HepG2 (cell line): Measurements from ENCODE around the gene ATPAF2. TPM values are rescaled to one million over a fixed set of nuclear protein-coding genes. Genes with fewer than 3 reads are reported as not detected.
A peak's percentile ranks its signal among the peaks of the same experiment; 100 is the strongest.

Source experiments
- ATAC-seq: fragments of 200-7000 bp; cut with Tn5 transposase; 3 replicates; pipeline ENCODE4 v1.9.1; 2020; ENCODE audit warnings: mild to moderate bottlenecking, moderate library complexity
- BruUV-seq: library from RNA; stranded (reverse); fragments of 400-500 nt; replicated peaks from 2 replicates; lab custom pipeline; 2021; lab: Mats Ljungman, UMichigan
- CTCF ChIA-PET: fragments of 300-600 bp; formaldehyde crosslinking; extraction: SDS; loops from one replicate; lab custom pipeline; 2021; ENCODE audit warnings: low total read pairs, inconsistent platforms, low intra/inter-chr PET ratio; lab: Yijun Ruan, JAX
- POLR2A ChIA-PET: fragments of 350-600 bp; sonication (Branson Sonifier 250); formaldehyde crosslinking; loops from one replicate; lab custom pipeline; 2020; ENCODE audit warnings: antibody characterized with exemption, inconsistent platforms; lab: Yijun Ruan, JAX
- DNase-seq: peaks from one replicate; pipeline ENCODE4 v3.0.0-alpha.2; 2015; ENCODE audit warnings: low spot score
- FAIRE-seq: peaks from 3 replicates; lab custom pipeline; 2011; peaks lifted over from hg19 to GRCh38; lab: Jason Lieb, UNC
- H2AFZ ChIP-seq: one replicate; pipeline ENCODE4 v1.6.1; 2011; ENCODE audit warnings: low read length, inconsistent platforms
- H3K27ac ChIP-seq: fragments of 300-600 bp; 3 replicates; pipeline ENCODE4 v1.8.0; 2011; ENCODE audit warnings: mixed run types, mild to moderate bottlenecking, mixed read lengths, low read length, inconsistent platforms; ENCODE audit not compliant: insufficient read depth; ENCODE audit errors: extremely low read length
- H3K27me3 ChIP-seq, 2 experiments: fragments of 200-600 bp in 1 of 2; 2 replicates in 1 of 2; 3 replicates in 1 of 2; pipeline versions ENCODE4 v1.6.0 to v1.8.0; 2011; ENCODE audit warnings: low read length in 2 of 2, mild to moderate bottlenecking in 2 of 2, moderate library complexity in 2 of 2, inconsistent platforms in 1 of 2; ENCODE audit not compliant: insufficient read depth in 2 of 2, control insufficient read depth in 1 of 2
- H3K36me3 ChIP-seq, 2 experiments: fragments of 200-600 bp in 1 of 2; replicated peaks in 1 of 2; 2 replicates in 1 of 2; 3 replicates in 1 of 2; pipeline versions ENCODE4 v1.5.1 to v1.8.0; 2011; ENCODE audit warnings: low read length in 2 of 2, inconsistent platforms in 1 of 2; ENCODE audit not compliant: insufficient read depth in 2 of 2, control insufficient read depth in 1 of 2
- H3K4me1 ChIP-seq: 2 replicates; pipeline ENCODE4 v1.5.1; 2012; ENCODE audit warnings: low read length, inconsistent platforms; ENCODE audit not compliant: insufficient read depth
- H3K4me2 ChIP-seq: 2 replicates; pipeline ENCODE4 v1.6.0; 2011; ENCODE audit warnings: low read depth, low read length, inconsistent platforms
- H3K4me3 ChIP-seq, 3 experiments: fragments of 200-600 bp in 1 of 3; sonication (generic), shearing (Covaris generic) in 1 of 3; replicated peaks in 1 of 3; 2 replicates each; pipeline ENCODE4 v1.5.1; 2011 to 2016; ENCODE audit warnings: low read length in 3 of 3, inconsistent platforms in 2 of 3, low read depth in 2 of 3, mild to moderate bottlenecking in 2 of 3, control low read depth in 1 of 3, mixed read lengths in 1 of 3; ENCODE audit not compliant: insufficient read depth in 1 of 3
- H3K79me2 ChIP-seq: one replicate; pipeline ENCODE4 v1.6.1; 2011; ENCODE audit warnings: low read length, inconsistent platforms; ENCODE audit not compliant: insufficient read depth
- H3K9ac ChIP-seq: 2 replicates; pipeline ENCODE4 v1.6.0; 2011; ENCODE audit warnings: mild to moderate bottlenecking, low read depth, low read length, inconsistent platforms; ENCODE audit not compliant: insufficient read depth
- H3K9me3 ChIP-seq: 2 replicates; pipeline ENCODE4 v1.5.1; 2012; ENCODE audit warnings: mild to moderate bottlenecking, low read length
- H4K20me1 ChIP-seq: 2 replicates; pipeline ENCODE4 v1.6.0; 2011; ENCODE audit warnings: inconsistent platforms, mild to moderate bottlenecking, low read length, moderate library complexity; ENCODE audit not compliant: insufficient read depth
- CEBPG ChIP-seq: IDR thresholded peaks from 2 replicates; pipeline ENCODE4 v1.6.1; 2016
- CSRNP1 ChIP-seq: sonication (generic); formaldehyde crosslinking; IDR thresholded peaks from 2 replicates; pipeline ENCODE4 v1.8.1; 2023; ENCODE audit warnings: mild to moderate bottlenecking, missing genetic modification reagents
- FIP1L1 ChIP-seq: fragments of 200-400 bp; formaldehyde crosslinking; IDR thresholded peaks from 2 replicates; pipeline ENCODE4 v1.6.1; 2018; ENCODE audit warnings: low read depth, mild to moderate bottlenecking, low read length, moderate library complexity, borderline replicate concordance; ENCODE audit not compliant: insufficient read depth
- HINFP ChIP-seq: sonication (generic); formaldehyde crosslinking; IDR thresholded peaks from 2 replicates; pipeline ENCODE4 v1.4.0; 2020; ENCODE audit warnings: low read depth, mild to moderate bottlenecking, missing genetic modification reagents
- PRPF4 ChIP-seq: fragments of 200-400 bp; formaldehyde crosslinking; IDR thresholded peaks from 2 replicates; pipeline ENCODE4 v1.6.1; 2016; ENCODE audit warnings: low read length, low read depth; ENCODE audit not compliant: poor library complexity, severe bottlenecking
- SP4 ChIP-seq: sonication (generic); formaldehyde crosslinking; IDR thresholded peaks from 2 replicates; pipeline ENCODE4 v1.8.1; 2023; ENCODE audit warnings: mild to moderate bottlenecking, missing genetic modification reagents
- TBX3 ChIP-seq: fragments of 450-650 bp; IDR thresholded peaks from 2 replicates; pipeline ENCODE4 v1.6.1; 2017; ENCODE audit warnings: antibody characterized with exemption, mild to moderate bottlenecking, inconsistent platforms, borderline replicate concordance
- YEATS2 ChIP-seq: sonication (generic); formaldehyde crosslinking; IDR thresholded peaks from 2 replicates; pipeline ENCODE4 v1.4.0; 2020; ENCODE audit warnings: missing genetic modification reagents, borderline replicate concordance
- ZEB1 ChIP-seq: IDR thresholded peaks from 2 replicates; pipeline ENCODE4 v1.6.1; 2012; ENCODE audit warnings: mild to moderate bottlenecking, low read depth, inconsistent platforms; ENCODE audit not compliant: insufficient replicate concordance
- ZFP90 ChIP-seq: sonication (generic); formaldehyde crosslinking; IDR thresholded peaks from 2 replicates; pipeline ENCODE4 v1.8.0; 2022; ENCODE audit warnings: missing genetic modification reagents, mild to moderate bottlenecking, inconsistent platforms, borderline replicate concordance
- ZFX ChIP-seq: sonication (generic); formaldehyde crosslinking; IDR thresholded peaks from 2 replicates; pipeline ENCODE4 v1.4.0; 2020; ENCODE audit warnings: mild to moderate bottlenecking, low read depth, missing genetic modification reagents, moderate library complexity
- ZNF430 ChIP-seq: sonication (generic); formaldehyde crosslinking; IDR thresholded peaks from 2 replicates; pipeline ENCODE4 v1.9.0; 2021; ENCODE audit warnings: mild to moderate bottlenecking, missing genetic modification reagents
- ZNF546 ChIP-seq: sonication (generic); formaldehyde crosslinking; conservative IDR thresholded peaks from 2 replicates; pipeline ENCODE4 v1.8.1; 2023; ENCODE audit warnings: mild to moderate bottlenecking, missing genetic modification reagents
- ZNF562 ChIP-seq: sonication (generic); formaldehyde crosslinking; IDR thresholded peaks from 2 replicates; pipeline ENCODE4 v1.8.0; 2022; ENCODE audit warnings: missing genetic modification reagents, borderline replicate concordance
- ZNF605 ChIP-seq: sonication (generic); formaldehyde crosslinking; IDR thresholded peaks from 2 replicates; pipeline ENCODE4 v1.8.0; 2022; ENCODE audit warnings: mild to moderate bottlenecking, missing genetic modification reagents
- ZNF850 ChIP-seq: sonication (generic); formaldehyde crosslinking; conservative IDR thresholded peaks from 2 replicates; pipeline ENCODE4 v1.9.0; 2021; ENCODE audit warnings: mild to moderate bottlenecking, missing genetic modification reagents
- WGBS: methylation state at CpG from one replicate; pipeline ENCODE4 v1.1.6; 2017; ENCODE audit warnings: low lambda C conversion rate; 5-methylcytosine and 5-hydroxymethylcytosine counted together
- in situ Hi-C: cut with HindIII; loops from 2 replicates; pipeline ENCODE4 v1.10.0; 2017; ENCODE audit warnings: low pct_unique_long_range_greater_than_20kb; ENCODE audit not compliant: extremely low pct_ligation_motif_present
- intact Hi-C: fragments of 100-400 bp; cut with micrococcal nuclease; formaldehyde crosslinking; loops from one replicate; pipeline ENCODE4 v1.10.0; 2022; ENCODE audit not compliant: unreplicated experiment
- polyA plus RNA-seq, 8 experiments: library from polyadenylated mRNA; depleted of rRNA in 3 of 8; stranded (reverse) in 7 of 8; unstranded in 1 of 8; fragments of >200 nt; fragmentation: Illumina TruSeq in 4 of 8; extraction: Trizol in 4 of 8; gene quantifications; 2 replicates each; pipeline versions ENCODE4 v1.2.1 to v1.2.3, GENCODE V29; 2011 to 2016; ENCODE audit warnings: low read depth in 4 of 8, missing spikeins in 1 of 8, mixed read lengths in 1 of 8; ENCODE audit not compliant: insufficient read depth in 1 of 8
- total RNA-seq, 5 experiments: library from RNA; depleted of rRNA; stranded (reverse); fragments of >200 nt; fragmentation: Illumina TruSeq; extraction: Trizol; gene quantifications; 2 replicates each; pipeline ENCODE4 v1.2.3, GENCODE V29; 2016; ENCODE audit warnings: low read depth in 1 of 5
- TF ChIP-seq, protein P1 (sequence below): sonication (generic); formaldehyde crosslinking; IDR thresholded peaks from 2 replicates; pipeline ENCODE4 v1.5.1; 2020; ENCODE audit warnings: missing genetic modification reagents, mild to moderate bottlenecking, borderline replicate concordance

Gene ATPAF2
- total and polyA plus RNA-seq, 2 of the 13 experiments (the other 11 are each of a cell fraction or from before 2014, with no cell fraction given): 15.0 to 16.5 TPM

DNA sequence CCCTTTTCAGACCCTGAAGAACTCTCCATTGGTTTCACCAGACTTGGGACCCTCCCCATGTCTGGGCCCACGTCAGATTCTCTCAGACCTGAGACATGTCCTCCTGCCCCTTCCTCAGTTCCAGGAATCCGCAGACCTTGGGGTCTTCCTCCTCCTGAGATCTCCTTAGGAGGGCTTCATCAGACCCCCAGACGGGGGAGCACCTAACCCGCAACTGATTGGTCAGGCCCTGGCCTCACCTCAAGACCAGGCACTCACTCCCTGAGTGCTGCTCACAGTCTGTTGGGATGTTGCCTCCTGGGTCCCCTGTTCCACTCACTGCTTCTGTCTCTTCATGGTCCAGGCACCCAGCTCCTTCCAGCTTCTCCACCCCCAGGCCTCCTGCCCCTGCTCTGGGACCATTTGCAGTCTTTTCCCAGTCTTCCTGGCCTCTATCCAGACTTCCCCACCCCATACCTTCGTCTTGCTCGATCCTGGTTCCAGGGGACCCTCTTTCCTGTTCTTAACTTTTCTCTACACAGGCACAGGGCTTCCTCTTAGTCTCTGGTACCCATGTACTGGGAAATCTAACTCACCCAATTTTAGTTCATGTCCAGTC, 1.4 kb upstream of the ATPAF2 start (continued):
- TF ChIP-seq ZFP90 (CRISPR knock-in tag): no peak
- TF ChIP-seq ZNF605 (CRISPR knock-in tag): 0 out of 2 replicates have a peak, but pooled peaks have one; percentile 29
- TF ChIP-seq SP4 (CRISPR knock-in tag): 0 out of 2 replicates have a peak, but pooled peaks have one; percentile 20

- H3K36me3 ChIP-seq: 0 out of 5 replicates have a peak, but pooled peaks cover 0 to 1% of the 10 kb centered on the region in 2 experiments
- no peak for FAIRE-seq
- no peaks in the 10 kb centered on the region; the same call in 1 of the 2 replicates for H4K20me1 ChIP-seq
- WGBS: no CpG with 5 or more reads among the region's 81 CpGs
- ATAC-seq: peak; percentile 60
- peak overlapping the region; percentile 55 for H3K27ac ChIP-seq
- H3K9ac ChIP-seq: peak overlapping the region; percentile 81
- intact Hi-C loops: no loop called here
- no peaks in the 10 kb centered on the region; a peak in 1 of 5 replicates for H3K27me3 ChIP-seq
- ChIA-PET POLR2A (no interaction called here), CTCF (no interaction called here)
- no TSS peak for BruUV-seq
- peaks cover 60% of the 10 kb centered on the region for H3K4me1 ChIP-seq
- H3K4me2 ChIP-seq: peak overlapping the region; percentile 81
- no peaks in the 10 kb centered on the region for H3K9me3 ChIP-seq
- H2AFZ ChIP-seq: no peak overlapping the region
- no peak for DNase-seq
- in situ Hi-C loops: loop anchor here (10.0 kb wide), 1 partner anchor 145 kb away; no protein-coding TSS in a partner anchor
- peak overlapping the region; percentile 73 to 89 (median 89) for H3K4me3 ChIP-seq
- H3K79me2 ChIP-seq: peaks cover 21% of the 10 kb centered on the region
- 0 out of 2 replicates have a peak, but pooled peaks have one; percentile 53 for TF ChIP-seq ZNF546 (CRISPR knock-in tag)
- TF ChIP-seq ZFX: peak; percentile 40; the same call in 1 of the 2 replicates
- no peak for TF ChIP-seq PRPF4
- no peak for TF ChIP-seq YEATS2 (CRISPR knock-in tag)
- no peak for TF ChIP-seq ZEB1
- TF ChIP-seq FIP1L1: no peak
- no peak for TF ChIP-seq CEBPG (CRISPR knock-in tag)
- no peak for TF ChIP-seq HINFP (CRISPR knock-in tag)
- TF ChIP-seq ZNF850 (CRISPR knock-in tag): no peak
- no peak for TF ChIP-seq CSRNP1
- TF ChIP-seq, protein P1, sequence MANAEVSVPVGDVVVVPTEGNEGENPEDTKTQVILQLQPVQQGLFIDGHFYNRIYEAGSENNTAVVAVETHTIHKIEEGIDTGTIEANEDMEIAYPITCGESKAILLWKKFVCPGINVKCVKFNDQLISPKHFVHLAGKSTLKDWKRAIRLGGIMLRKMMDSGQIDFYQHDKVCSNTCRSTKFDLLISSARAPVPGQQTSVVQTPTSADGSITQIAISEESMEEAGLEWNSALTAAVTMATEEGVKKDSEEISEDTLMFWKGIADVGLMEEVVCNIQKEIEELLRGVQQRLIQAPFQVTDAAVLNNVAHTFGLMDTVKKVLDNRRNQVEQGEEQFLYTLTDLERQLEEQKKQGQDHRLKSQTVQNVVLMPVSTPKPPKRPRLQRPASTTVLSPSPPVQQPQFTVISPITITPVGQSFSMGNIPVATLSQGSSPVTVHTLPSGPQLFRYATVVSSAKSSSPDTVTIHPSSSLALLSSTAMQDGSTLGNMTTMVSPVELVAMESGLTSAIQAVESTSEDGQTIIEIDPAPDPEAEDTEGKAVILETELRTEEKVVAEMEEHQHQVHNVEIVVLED (CRISPR knock-in tag): no peak
- no peak for TF ChIP-seq ZNF562 (CRISPR knock-in tag)
- no peak for TF ChIP-seq ZNF430 (CRISPR knock-in tag)
- TF ChIP-seq TBX3: no peak
These were observed 730 bp upstream of the ATPAF2 start for GRCh38 chr17:18039535-18040260.
